AG09319 (cell line): ENCODE measurements around the gene CDH4.

Source experiments
- DNase-seq: peaks from one replicate; pipeline ENCODE4 v3.0.0-alpha.2; 2010; ENCODE audit warnings: low read depth; ENCODE audit errors: extremely low read depth
- CTCF ChIP-seq: IDR thresholded peaks from 2 replicates; pipeline ENCODE4 v1.5.1; 2011; ENCODE audit warnings: low read depth, mild to moderate bottlenecking, inconsistent platforms, low read length, moderate library complexity

CDH4 gene

DNA sequence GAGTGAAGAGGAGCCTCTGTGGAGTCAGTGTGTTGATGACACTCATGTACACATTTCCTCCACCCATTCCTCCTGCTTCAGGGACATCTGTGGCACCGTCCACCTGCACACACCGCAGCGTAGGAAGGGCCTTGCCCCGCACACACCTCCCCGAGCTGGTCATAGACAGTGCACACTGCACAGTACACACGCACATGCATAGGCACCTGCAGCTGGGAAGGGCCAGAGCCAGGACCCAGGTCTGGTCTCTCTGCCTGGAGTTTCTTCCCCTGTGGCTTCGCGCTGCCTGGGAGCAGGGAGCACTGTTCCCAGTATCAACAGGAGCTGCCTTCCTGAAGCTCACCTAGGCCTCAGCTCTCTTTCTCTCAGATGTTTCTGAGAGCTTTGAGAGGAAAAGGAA is 473.1 kb downstream of the CDH4 start:
- TF ChIP-seq CTCF, result no peak
- no peak for DNase-seq

DNA sequence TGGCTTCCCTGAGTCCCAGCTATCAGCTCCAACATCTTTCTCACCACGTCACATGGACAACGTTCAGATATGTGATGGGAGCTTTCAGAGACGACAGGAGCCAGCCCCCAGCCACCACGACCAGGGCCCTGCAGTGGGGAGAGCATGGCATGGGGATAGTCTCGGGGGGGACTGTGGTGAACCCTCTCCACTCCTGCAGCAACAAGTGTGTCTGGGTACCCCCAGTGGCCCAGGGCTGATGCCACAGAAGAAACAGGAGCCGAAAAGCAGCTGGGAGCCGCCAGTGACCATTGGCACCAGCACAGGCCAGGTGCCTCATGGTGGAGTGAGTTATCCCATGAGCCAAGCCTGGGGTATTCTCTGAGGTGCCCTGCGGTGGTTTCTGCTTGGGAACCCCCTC is 473.9 kb downstream of the CDH4 start:
- TF ChIP-seq CTCF, result no peak
- DNase-seq, result no peak

DNA sequence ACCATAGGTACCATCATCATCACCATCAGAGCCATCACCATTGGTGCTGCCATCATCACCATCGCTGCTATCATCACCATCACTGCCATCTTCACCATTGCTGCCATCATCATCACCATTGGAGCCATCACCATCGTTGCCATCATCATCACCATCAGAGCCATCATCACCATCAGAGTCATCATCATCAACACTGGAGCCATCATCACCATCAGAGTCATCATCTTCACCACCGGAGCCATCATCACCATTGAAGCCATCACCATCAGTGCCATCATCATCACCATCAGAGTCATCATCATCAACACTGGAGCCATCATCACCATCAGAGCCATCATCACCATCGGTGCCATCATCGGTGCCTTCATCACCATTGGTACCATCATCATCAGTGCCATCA is 474.9 kb downstream of the CDH4 start:
- no peak for DNase-seq
- TF ChIP-seq CTCF, result no peak

DNA sequence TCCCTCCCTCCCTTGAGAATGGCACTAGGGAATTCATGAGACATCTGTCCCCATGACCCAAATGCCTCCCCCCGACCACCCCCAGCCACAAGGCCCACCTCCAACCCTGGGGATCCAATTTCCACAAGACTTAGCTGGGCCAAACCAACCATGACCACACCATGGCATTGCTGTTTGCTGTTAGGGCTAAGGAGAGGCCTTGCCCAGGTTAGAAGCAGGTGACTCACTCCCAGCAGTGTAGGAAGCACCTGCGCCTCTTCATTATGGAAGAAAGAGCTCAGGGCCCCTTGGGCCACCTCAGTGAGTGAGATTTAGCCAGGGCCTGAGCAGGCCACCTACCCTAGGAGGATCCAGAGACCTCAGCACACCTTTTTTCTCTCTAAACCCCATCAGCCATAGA is 475.7 kb downstream of the CDH4 start:
- no peak for TF ChIP-seq CTCF
- DNase-seq, result no peak

DNA sequence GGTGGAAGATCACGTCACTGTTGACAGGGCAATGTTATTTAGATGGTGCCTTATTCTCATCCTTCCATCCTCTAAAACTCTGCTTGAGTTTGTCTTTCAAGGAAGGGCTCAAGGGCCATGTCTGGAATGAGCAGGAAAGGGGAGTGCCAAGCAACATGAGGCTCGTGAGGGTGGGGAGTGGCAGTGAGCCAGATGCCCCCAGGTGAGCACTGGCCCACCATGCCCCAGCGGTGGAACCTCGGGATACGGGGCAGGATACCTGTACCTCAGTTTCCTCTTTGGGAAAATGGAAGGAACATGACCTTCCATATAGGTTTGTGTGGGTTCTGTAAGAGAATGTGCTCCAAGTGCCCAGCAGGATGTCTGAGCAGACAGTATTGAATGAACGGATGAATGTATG is 476.3 kb downstream of the CDH4 start:
- DNase-seq, result no peak

DNA sequence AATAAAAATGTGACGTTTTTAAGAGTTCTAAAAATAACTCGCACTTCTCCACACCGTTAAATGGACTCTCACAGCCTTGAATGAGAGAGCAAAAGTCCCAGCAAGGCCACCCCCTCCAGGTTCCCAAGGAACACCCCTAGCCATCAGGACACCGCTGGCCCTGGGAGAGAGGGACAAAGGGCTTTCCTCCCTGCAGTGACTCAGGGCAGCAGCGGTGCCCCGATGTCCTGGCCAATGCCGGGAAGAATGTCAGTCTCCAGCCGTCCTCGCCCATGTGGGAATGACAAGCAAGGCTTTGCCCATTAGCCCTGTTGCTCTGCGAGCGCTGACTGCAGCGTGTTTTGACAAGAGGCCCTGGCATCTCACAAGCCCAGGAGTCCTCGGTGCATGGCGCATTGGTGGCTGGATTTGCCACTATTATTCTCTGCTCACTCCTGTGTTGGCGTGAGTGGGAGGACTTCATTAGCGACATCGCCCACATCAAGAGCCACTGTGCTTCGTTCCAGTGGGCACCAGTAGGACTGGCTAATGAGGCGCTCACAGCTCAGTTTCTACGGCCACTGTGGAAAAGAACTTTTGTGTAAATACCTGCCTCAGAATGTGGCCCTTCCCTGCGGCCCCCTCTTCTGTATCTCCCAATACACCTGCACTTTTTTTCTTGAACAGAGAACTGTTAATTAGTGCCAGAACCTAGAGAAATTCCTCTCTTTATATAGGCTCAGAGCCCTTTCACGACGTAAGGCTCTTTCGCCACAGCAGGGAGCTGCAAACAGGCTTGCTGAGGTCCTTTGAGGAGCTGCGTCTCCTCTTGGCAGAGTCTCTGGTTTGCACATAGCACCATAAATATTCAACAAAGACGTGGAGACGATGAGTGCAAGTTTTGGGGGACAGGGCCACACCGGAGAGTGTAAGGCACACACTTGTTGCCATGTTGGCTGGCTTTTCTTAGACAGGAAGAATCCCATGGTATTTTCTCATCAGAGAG is 477.0 kb downstream of the CDH4 start:
- DNase-seq, result no peak
- no peak for TF ChIP-seq CTCF

More for the DNA sequence above, 476.3 kb downstream of the CDH4 start:
- TF ChIP-seq CTCF, result no peak

DNA sequence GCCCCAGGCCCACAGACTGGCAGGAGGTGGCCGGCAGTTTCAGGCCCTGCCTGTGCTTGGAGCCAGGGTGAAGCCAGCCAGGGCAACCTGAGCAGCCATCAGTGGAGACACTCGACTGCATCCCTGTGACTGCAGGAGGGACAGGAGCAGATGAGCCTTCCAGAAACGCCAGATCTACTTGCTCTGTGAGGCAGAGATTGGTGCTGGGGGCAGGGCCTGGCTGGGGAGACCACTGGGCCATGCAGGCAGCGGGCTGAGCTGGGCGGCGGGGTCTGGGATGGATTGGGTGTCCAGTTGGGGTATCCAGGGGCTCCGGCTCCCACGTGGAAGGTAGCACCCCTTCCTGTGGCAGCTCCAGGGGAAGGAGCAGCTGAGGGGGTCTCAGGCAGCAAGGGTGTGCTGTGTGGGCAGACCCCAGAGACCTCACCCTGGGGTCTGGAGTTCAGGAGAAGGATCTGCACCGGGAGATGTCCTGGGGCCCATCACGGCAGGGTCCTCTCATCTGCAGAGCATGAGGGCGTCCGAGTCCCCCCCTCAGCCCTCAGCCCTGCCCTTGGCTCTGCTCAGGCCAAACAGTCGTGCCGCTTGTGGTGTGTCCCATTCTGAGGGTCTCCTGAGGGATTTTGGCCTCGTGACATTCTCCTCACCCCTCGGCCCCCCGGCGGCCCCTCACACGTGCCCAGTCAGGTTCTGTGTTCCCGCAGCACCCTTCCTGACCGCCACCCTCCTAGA is 478.7 kb downstream of the CDH4 start:
- no peak for TF ChIP-seq CTCF

More for the DNA sequence above, 478.7 kb downstream of the CDH4 start:
- DNase-seq, result no peak
